ENCODE data around the gene ACSL4.

- no peak for TF ChIP-seq JUN (IDR thresholded peaks at IDR 0.05; ENCODE audit: borderline replicate concordance, low read depth, low read length)
- TF ChIP-seq JUN (CRISPR knock-in tag; IDR thresholded peaks at IDR 0.05; ENCODE audit: borderline replicate concordance), result no peak
- TF ChIP-seq ELF1 (tag; IDR thresholded peaks at IDR 0.05), result no peak
- TF ChIP-seq TAF1 (IDR thresholded peaks at IDR 0.05; ENCODE audit: control insufficient read depth, extremely low read depth, insufficient read depth, low read length, severe bottlenecking), result no peak
- TF ChIP-seq NR0B1 (IDR thresholded peaks at IDR 0.05; ENCODE audit: partially characterized antibody), result no peak
- TF ChIP-seq EP300 (IDR thresholded peaks at IDR 0.05; ENCODE audit: low read length), result no peak
- TF ChIP-seq MAZ (CRISPR knock-in tag; conservative IDR thresholded peaks at IDR 0.05 in 1 of 2, IDR thresholded peaks at IDR 0.05 in 1 of 2), result no peak
- no peak for TF ChIP-seq CTCF (IDR thresholded peaks at IDR 0.05 in 2 of 3, conservative IDR thresholded peaks at IDR 0.05 in 1 of 3; ENCODE audit: insufficient read depth in 2 of 3, low read depth in 1 of 3, low read length in 3 of 3)
Measured at GRCh38 chrX:109696146-109696740, 36.8 kb downstream of the ACSL4 start.
